ENCODE measurements around the gene SLITRK5. TPM values are rescaled to one million over a fixed set of nuclear protein-coding genes. Genes with fewer than 3 reads are reported as not detected.

The SLITRK5 gene
- not detected in 2 replicates for total RNA-seq

GRCh38 chr13:87671031-87671752 is at the start of gene SLITRK5:
TSS of gene SLITRK5 (plus strand) at chr13:87671371. CDS start at chr13:87675389, 4,018 bp downstream.

